OCI-LY1 (cell line): ENCODE measurements around the gene LSAMP.

Experiments used
- CTCF ChIP-seq: fragments of 200-600 bp; sonication (generic), shearing (Covaris generic); IDR thresholded peaks from 2 replicates; pipeline ENCODE4 v1.5.1; 2017; ENCODE audit warnings: mild to moderate bottlenecking, antibody characterized with exemption, low read length, moderate library complexity, mixed read lengths
- EZH2 ChIP-seq: fragments of 200-600 bp; sonication (generic), shearing (Covaris generic); IDR thresholded peaks from 2 replicates; pipeline ENCODE4 v1.8.0; 2017; ENCODE audit warnings: borderline replicate concordance, mixed run types, mild to moderate bottlenecking, antibody characterized with exemption, low read length, moderate library complexity, mixed read lengths

GRCh38 chr3:116399701-116400226, 45.5 kb downstream of the LSAMP start:
- TF ChIP-seq CTCF = no peak
- TF ChIP-seq EZH2 = no peak
